NCI-H226 (cell line): Measurements from ENCODE around the gene FGFRL1.

ENCODE experiments used
- DNase-seq: peaks from one replicate; pipeline ENCODE4 v3.0.0-alpha.2; 2015

FGFRL1 gene

GRCh38 chr4:1011022-1011665, at the start of gene FGFRL1:
Gene FGFRL1, plus strand, starts transcription at chr4:1011626. Its CDS starts 860 bp downstream, at chr4:1012486.
- peak; percentile 72 for DNase-seq

DNA sequence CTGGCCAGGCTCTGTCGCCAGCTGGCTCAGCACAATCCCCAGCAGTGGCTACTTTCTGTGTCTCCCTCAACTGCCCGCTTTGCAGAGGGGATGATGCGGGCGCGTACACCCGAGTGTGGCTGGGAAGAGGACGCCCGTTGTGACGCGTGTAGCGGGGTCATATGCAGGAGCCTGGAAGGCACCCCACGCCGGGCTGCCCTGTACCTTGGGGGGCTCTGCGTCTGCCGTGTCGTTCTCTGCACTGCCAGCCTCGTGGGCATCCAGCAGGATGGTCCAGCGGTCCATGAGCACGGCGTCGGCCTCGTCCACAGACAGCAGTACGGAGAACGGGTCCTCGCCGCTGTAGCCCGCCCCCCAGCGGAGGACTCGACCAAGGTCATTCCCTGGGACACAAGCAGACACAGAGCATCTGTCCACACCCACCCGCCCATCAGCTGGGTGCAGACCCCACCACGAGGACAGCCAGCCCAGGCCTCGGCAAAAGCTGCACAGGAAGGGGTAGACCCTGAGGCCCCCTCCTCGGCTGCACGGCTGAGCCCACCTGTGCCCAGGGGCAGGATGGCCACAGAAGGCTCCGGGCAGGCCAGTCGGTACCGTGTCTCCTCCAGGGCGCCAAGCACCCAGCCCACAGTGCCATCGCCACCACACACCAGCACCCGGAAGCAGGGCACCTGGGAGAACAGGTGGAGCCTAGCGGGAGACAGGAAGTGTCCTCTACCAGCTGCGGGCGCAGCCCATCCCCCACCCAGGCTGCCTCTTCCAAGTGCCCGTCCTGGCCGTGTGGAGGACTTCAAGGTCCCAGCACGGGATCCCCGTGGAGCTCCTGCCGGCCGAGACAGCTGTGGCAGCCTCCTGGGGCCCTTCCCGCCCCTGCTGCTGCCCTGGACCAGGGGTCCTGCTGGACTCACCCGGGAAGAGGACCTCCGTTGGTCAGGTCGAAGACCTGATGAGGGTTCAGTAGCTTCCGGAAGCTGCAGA, 48.9 kb upstream of the FGFRL1 start:
- no peak for DNase-seq

- DNase-seq = no peak
Measured at GRCh38 chr4:963276-964225, 47.9 kb upstream of the FGFRL1 start.

DNA sequence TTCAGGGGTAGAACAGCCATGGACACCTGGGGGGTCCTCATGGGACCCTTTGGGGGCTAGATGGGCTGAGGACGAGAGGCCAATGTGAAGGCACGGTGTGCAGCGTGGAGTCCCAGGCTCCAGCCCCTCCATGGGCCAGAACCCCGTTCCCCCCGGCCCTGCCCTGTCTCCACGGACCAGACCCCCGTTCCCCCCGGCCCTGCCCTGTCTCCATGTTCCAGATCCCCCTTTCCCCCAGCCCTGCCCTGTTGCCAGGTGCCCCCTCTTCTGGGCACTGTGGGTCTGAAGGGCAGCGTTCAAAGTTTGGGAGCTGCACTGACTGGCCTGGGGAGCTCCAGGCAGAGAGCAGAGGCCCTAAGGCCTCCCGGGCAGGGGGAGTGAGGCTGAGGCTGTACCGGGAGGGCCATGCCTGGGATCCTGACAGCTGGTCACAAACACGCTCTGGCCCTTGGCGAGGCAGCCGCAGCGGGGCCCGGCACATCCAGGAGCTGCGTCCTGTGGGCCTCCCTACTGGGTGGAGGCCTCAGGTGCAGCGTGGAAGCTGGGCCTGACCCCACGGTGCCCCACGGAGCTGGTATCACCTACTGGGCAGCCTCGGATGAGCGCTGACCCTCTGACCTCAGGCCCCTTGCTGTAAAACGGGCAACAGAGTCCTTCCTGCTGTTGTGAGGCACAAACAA, 46.9 kb upstream of the FGFRL1 start:
- DNase-seq = no peak

- no peak for DNase-seq
Measured at GRCh38 chr4:965048-965765, 46.2 kb upstream of the FGFRL1 start.

DNA sequence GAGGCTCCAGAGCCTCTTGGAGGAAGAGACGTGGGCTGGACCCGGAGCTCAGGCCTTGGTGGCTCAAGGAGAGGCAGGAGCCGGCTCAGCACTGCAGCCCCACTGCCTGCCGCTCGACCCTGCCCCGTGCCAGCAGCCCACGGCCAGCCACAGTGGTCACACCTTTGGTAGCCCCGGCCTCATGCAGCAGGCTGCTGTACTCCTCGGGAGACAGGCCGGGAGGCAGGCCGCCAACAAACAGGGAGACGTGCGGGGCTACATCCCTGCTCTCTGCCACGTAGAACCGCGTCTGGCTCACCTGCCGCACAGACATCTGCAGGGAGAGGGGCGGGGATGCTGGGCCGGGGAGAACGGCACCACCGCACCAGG, 45.7 kb upstream of the FGFRL1 start:
- DNase-seq = no peak

DNA sequence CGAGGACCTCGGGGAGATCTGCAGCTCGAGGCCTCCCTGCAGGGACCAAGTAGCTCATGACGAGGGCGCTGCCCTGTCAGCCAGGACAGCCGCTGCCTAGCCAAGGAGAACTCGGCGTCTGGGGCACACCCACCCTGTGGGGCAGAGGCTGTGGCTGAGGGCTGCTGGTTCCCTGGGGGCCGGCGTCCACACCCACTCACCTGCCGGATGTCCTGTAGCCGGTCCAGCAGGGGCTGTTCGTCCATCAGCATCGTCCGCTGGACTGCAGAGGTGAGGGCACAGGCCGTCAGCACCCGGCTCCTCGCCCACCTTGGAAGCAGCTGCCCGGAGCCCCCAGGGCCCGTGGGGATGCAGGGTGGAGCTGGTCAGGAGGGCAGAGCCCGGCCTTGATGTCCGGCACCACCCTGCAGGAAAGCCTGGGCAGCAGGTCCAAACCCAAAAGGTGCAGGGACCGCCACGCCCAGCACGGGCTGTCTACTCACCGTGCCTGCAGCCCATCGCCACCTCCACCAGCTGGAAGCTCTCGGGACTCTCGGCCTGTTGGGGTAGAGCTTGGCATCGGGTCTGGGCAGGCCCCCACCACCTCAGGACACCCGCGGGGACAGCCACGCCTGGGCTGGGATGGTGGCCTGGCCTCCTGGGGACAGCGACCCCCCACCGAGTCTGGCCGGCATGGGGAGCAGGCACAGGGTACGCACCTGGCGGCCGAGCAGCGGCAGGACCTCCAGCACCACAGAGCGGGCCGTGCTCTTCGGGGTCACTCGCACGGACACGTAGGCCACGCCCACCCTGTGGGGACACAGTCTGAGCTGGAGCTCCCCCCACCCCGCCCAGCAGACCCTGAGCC, 44.9 kb upstream of the FGFRL1 start:
- no peak for DNase-seq

DNA sequence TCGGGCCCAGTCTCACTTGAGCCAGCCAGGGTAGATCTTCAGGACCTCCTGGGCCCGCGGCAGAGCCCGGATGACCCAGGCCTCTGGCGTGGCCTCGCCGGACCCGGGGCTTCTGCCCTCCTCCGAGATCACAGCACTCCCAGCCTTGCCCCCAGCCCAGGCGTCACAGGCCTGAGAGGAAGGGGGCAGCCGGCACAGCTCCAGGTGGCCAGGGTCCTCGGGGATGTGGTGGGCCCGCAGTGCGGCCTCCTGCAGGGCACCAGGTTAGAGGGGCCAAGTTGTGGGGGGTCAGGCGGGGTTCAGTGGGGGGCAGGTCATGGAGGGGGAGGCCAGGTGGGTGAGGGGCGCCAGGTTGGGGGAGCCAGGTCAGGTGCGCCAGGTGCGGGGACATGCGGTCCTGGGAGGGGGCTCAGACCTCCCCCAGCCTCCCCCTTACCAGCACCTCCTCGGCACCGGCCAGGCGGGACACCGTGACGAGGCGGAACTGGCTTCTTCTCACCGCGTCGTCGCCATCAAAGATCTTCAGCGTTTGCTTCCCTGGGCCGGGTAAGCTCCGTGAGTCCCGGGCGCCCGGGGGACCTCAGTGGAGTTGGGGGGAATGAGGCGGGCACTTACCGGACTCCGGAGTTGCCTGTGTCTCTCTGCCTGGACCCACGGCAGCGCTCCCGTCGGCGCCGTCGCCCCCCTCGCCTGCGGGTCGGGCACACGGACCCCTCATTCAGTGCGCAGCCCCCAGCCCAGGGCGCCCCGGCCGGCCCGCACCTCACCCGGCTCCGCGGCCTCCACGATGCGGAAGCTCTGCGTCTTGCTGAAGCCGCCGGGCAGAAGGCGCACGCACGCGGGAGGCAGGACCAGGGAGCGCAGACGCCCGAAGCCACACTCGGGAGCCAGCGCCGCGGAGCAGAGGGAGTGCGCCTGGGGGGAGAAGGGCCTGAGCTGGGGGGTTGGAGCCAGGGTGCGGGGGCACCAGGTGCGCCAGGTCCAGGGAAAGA, 44.0 kb upstream of the FGFRL1 start:
- DNase-seq = no peak

DNA sequence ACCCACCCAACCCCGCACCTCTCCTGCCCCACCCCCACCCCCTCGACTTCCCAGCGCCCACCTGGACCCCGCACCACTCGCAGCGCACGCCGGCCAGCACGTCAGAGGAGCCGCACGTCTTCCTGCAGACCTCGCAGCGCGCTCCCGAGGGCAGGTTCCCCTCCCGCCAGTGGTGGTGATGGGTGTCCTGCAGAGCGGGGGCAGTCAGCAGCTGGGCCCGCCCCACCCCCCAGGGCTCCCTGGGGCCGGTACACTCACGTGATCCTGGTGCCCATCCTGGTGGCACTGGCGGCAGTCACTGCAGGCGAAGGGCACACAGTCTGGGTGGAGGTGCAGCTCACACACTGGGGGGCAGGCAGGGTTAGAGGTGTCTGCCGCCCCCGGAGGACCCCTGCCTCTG, 43.2 kb upstream of the FGFRL1 start:
- no peak for DNase-seq

- no peak for DNase-seq
Measured at GRCh38 chr4:968621-969394, 42.6 kb upstream of the FGFRL1 start.

GRCh38 chr4:970046-970745, 41.2 kb upstream of the FGFRL1 start:
- no peak for DNase-seq

DNA sequence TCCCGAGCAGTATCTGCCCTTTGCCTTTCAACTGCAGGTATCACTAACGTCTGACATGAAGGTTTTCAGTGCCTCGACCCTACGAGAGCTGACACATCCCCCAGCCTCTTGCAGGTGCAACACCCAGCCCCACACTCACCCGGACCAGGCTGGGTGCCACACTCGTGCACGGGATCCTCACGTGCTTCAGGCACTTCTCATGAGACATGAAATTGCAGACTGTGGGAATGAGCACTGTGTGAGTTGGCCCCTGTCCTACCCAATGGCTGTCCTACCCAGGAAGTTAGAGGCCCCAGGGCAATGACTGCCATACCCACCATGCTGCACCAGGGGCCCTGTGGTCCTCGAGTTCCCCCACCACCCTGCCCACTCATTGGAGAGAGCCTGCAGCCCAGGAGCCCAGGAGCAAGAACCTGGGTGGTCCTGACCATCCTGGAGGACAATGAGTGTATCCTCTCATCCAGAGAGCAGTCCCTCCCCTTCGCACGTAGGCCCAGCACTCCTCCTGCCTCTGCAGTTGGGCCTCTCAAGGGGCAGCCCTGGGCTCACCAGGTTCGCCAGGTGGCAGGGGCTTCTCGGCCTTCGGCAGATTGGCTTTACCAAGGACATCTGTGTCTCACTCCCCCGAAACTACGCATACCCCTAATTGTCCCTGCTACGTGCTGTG, 40.4 kb upstream of the FGFRL1 start:
- no peak for DNase-seq

DNA sequence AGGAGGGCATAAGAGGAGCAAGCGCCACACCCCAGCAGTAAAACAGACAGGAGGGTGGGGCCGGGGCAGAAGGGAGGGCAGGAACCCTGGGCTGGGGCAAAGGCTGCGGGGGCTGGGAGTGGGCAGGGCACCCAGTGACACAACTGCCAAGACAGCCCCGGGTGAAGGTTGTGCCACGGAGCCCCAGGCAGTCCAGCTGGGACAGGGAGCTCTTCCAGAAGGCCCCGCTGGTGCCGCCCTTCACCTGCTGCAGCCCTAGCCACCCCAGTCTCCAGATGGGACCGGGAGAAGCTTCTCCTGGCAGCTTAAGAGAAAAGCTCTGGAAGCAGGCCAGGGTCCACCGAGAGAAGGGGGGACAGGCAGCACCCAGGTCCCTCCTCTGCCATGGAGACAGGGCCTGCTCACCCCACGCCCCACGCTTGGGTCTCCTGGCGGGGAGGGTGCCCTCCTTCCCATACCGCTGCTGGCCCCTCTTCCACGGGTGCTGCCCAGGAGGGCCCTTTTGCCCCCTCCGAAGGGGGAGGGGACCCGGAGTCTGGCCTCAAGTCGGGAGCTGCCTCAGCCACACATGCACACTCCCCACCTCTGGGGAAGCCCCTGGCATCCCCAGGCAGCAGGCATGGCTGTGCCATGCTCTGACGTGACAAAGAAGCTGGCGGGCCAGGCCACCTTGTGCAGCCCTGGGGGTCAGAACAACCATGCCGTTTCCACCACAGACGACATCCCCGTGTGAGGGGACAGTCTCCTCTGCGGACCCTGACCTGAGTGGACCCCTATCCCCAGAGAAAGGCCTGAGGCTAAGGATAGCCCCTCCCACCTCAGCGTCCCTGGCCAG, 39.5 kb upstream of the FGFRL1 start:
- no peak for DNase-seq

- no peak for DNase-seq
Measured at GRCh38 chr4:972651-973424, 38.6 kb upstream of the FGFRL1 start.
